ENCODE measurements around the gene TRMT2A.

TRMT2A gene

DNA sequence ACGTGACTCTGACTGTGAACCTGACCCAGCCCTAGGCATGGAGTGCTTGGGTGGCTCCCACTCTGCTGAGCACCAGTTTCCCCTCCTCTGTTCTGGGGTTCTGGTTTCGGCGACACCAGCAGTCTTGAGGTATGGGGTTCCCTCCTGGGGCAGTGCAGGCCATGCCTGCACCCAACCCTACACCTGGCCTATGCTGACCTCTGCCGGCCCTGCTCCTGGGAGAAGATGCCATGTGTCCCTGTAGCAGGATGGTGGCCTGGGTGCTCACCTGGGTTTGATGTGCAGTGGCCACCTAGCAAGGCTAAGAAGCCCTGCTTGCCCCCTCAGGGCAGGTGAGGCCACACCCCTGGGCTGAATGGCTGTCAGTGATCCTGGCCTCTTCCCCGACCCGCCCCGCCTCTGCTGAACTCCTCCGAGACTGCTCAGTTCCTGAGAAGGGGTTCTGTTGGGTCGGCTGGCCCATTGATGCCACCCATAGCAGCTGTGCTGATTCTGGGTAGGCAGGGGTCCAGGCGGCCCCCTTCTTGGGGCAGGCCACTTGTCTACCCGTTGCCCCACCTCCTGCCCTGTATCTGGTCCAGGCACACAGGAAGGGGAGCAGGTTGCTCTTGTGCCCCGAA is 17.0 kb upstream of the TRMT2A start:
- no peak for DNase-seq

GRCh38 chr22:20132686-20133246 is 15.7 kb upstream of the TRMT2A start:
- DNase-seq, result no peak

DNA sequence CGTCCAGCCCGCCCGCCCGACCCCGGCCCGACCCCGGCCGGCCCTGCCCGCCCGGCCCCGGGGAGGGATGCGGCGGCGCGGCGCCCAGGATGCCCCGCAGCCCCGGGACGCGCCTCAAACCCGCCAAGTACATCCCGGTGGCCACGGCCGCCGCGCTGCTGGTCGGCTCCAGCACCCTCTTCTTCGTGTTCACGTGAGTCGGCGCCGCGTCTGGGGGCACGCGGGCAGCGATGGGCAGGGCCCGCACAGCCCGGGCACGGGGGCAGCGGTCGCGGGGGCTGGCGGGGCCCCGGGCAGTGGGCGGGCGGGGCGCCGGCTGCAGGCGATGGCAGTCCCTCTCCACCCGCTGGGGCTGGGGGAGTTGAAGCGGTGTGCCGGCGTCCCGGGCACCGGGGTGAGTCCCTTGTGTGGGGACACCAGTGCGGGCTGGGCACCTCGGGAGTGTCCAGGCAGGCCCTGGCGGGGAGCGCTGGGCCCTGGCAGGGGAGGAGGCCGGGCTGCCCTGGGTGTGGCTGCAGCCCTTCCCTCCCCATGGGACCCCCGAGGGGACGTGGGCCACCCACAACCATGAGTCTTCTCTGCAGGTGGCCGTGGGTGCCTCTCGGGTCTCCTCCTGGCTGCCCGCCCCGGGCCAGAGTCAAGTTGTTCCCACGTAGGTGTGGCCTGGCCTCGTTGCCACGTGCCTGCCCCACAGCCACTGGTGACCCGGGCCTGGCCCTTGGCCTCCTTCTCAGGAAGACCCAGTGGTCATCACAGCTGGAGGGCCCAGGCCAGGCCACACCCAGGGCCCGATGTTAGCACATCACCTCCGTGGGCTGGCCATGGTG is 15.0 kb upstream of the TRMT2A start:
- DNase-seq, result no peak

GRCh38 chr22:20131597-20131858 is 14.5 kb upstream of the TRMT2A start, which contains the start of gene ZDHHC8:
Gene ZDHHC8 (plus strand): TSS chr22:20131804. CDS start chr22:20131948, 144 bp downstream.
- peak in 2 of 4 experiments; percentile 19 to 57 for DNase-seq

DNA sequence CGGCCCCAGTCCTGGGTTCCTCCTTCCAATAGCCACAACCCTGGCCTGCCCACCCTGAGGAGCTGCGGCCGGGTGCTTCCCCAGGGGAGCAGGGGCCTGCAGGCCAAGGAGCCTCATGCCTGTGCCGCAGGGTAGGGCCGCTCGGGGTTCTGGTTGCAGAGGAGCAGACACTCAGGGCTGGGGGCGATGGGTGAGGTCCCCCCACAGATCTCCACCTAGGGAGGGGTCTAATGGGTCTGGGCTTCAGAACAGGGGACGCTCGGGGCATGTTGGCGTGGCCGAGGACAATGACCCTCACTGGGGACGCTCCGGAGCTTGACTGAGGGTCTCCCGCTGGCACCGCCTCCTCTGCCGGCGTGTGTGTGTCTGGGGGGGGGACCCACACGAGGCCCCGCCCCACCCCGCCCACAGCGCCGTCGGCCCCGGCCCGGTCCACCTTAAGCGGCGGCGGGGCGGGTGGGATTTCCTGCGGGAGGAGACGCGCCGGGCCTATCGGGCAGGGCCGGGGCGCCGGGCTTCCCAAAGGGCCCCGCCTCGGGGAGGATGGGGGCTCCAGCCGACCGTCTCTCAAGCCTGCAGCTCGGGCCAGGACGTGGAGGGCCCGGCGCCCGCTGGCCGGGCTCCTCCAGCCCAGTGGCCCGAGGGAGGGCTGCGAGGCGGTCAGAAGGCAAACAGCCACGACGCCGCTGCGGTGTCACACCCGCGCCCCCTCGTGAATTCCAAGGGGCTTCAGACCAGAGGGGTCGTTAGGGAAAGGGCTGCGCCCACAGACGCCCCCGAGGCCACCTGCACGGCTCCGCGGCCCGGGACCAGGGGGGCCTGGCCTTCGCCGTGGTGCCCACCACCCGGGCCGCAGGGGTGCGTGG is 13.9 kb upstream of the TRMT2A start:
- peak; percentile 50 to 76 (median 60) for DNase-seq

GRCh38 chr22:20130319-20130718 is 13.3 kb upstream of the TRMT2A start:
- DNase-seq, result no peak

DNA sequence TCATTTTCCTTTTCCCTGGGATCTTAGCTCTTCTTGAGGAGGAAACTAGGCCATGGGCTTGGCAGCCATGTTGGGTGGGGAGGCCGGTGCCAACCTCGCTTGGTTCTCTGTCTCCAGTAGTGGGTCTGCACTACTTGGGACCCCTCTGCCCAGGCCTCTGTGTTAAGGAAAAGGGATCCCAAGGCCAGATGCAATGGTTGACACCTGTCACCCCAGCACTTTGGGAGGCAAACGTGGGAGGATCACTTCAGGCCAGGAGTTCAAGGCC is 12.7 kb upstream of the TRMT2A start:
- no peak for DNase-seq

- peak in 2 of 4 experiments; percentile 18 to 32 for DNase-seq
These were observed 12.1 kb upstream of the TRMT2A start for GRCh38 chr22:20128902-20129746.

DNA sequence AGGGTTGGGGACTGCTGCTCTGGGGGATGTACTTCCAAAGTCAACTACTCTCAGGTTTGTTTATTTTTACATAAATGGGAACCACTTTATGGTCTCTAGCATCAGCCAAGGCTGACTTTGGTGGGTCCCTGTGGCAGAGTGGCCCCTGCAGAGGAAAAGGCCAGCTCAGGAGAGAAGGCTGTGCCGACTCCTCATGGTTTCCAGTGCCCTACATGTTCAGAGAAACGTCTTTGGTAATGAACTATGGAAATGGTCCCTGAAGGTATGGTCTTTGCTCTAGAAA is 11.5 kb upstream of the TRMT2A start:
- DNase-seq, result no peak

DNA sequence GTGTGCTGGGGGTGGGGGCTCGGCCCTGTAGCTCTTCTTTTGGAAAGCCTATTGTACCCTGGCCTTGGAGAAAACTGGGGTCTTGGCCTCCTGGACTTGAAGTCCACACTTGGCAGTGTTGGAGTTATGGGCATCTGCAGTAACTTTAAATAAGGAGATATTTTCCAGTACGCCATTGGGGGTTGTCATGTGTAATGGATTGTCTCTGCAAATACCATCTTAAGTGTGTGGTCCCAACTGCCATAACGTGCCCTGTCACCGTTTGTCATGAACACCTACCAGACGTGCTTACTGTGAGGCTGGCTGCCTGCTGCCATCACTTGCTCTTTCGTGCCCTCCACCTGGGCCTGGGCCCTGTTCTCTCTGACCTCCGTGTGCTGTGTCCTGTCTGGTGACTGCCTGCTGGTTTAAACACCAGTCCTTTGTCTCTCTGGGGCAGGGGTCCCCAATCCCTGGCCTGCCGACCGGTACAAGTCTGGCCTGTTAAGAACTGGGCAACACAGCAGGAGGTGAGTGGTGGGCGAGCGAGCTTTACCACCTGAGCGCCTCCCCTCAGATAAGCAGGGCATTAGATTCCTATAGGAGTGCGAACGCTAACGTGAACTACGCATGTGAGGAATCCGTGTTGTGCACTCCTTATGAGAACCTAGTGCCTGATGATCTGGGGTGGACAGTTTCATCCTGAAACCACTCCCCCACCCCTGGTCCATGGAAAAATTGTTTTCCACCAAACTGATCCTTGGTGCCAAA is 11.0 kb upstream of the TRMT2A start:
- no peak for DNase-seq

DNA sequence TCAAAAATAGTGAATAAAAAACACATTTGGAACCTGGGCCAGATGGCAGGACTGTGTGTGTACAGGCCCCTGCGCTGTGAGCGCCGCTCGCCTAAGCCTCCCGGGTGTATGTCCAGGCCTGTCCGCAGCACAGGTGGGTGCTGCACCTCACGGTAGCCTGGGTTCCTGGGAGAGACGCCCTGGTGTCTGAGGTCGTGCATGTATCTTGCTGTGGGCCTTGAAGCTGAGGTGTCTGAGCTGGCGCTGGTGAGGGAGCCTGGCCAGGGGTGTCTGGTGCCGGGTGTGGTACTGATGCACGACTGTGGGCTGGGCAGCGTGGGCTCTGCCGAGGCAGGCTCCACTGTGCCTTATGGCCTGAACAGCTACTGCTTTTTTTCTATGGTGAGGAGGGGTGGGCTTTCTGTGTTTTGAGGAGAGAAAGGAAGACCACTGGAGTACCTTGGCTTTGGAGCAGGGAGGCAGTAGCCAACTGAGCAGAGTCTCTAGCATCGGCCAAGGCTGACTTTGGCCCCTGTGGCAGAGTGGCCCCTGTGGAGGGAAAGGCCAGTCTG is 10.4 kb upstream of the TRMT2A start:
- no peak for DNase-seq

DNA sequence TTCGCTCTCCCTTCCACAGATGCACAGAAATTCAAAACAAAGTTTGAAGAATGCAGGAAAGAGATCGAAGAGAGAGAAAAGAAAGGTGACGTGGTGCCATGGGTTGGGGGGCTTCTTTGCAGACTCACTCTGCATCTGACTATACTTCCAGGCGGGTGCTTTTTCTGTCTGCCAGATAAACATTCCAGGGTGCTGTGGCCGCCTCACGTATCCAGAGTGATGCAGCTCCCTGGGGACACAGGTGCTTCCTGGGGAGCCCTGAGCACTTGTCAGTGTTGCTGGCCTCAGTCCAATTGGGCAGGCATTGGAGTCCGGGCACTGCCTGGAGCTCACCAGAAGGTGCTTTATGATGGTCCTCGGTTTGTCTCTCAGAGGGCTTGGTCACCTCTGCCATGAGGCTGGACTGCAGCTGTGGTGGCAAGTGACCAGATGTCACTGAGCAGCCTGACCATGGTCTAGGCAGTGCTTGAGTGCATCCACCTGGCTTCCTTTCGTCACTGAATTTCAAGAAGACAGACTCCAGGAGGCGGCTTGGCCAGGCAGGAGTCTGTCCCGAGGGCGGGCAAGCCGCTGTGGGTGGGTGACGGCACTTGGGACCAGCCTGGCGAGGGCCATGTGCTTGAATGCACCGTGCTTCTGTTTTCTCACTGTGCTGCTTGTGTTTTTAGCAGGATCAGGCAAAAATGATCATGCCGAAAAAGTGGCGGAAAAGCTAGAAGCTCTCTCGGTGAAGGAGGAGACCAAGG is 9.4 kb upstream of the TRMT2A start:
- no peak for DNase-seq

DNA sequence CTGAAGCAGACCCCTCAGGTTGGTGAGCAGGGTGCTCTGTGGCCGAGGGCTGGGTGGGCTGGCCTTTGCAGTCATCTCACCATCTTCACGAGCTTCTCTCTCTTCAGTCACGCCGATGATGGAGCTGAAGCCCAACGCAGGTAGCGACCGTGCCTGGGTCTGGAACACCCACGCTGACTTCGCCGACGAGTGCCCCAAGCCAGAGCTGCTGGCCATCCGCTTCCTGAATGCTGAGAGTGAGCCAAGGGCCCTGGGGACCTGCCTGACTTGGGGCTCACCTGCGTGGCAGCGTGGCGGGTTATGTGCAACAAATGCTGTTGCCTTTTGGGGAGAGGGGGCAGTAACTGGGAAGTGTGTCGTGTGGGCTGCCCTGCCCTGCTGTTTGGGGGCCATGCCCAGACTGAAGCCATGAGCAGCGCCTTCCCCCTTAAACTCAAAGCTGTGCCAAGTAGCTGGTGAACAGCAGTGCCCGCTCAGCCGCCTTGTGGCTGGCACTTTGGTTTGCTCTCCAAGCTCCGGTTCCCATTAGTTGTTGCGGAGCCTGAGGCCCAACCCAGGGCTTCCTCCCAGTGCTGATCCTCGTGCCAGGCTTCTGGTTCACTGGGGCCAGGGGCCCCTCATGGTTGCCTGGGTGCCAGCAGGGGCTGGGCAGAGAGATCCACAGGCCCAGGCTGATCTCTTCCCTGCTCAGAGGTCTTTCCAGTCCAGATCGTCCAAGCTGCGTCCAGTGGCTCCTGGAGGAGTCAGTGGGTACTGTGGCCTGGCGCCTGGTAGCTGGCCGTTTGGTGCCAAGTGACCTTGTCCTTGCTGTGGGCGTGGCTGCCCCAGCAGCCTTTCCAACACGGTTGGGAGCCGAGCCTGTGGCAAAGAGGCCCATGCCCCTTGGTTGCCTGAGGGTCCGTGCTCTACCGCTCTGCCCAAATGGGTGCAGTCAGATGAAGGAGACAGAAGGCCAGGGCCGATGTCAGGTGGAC is 8.5 kb upstream of the TRMT2A start:
- DNase-seq, result no peak

DNA sequence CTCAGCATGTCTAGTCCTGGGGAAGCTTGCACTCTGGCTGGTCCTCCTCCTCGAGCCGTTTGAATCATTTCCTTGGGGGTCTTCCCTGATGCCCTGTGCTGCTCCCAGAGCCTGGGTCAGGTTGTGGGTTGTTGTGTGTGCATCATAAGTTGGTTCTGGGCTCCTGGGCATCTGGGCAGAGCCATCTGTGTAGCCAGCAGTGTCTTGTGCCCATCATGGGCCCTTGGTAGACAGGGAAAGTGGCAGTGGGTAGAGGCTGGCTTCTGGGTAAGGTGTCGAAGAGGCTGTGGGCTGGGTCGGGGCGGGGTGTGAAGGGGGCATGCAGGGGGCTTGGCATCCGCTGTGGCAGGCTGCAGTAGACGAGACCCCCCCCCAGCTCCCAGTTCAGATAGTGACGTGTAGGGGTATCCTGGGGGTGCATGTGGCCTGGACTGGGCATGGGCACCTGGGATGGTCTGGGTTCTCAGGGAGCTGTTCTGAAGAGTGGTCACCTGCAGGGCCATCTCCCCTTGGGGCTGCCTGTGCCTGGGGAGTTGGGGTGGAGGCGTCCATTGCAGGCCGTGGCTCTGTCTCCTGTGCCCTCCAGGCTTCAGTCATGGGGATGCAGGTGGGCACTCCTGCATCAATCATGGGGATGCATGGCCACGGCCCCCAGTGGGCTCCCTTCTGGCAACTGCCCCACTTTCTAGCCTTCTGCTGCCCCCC is 7.2 kb upstream of the TRMT2A start:
- no peak for DNase-seq

GRCh38 chr22:20123366-20124082 is 6.5 kb upstream of the TRMT2A start:
- no peak for DNase-seq

- no peak for DNase-seq
These were observed 4.9 kb upstream of the TRMT2A start for GRCh38 chr22:20121856-20122415.

DNA sequence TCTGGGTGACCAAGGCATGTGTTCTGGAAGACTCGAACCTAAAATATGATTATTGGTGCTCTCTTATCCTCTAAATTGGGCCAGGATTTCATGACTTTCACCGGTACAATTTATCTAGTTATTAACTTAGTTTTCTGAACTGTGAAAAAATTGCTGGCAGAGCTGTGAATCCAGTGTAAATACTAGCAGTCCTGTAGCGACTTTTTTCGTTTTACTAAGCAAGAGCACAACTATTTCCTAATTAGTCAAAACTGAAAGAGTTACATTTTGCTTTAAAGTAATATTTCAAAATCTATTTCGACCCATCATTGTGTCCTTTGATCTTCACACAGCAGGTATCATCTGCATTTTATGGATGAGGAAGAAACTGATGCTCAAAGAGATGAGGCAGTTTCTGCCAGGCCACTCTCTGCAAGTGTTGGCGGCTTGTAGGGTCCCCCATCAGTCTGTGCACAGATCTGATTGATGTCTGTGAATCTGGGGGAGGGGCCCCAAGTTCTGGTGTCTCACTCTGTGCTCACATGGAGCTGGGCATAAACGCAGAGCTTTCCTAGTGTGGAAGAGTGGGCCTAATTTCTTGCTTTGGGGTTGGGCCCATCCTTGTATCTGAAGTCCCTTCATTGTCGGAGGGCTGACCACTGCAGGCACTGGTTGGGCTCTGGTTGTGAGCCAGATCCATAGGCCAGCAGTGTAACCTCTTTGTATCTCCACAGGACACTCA is 1.4 kb upstream of the TRMT2A start:
- DNase-seq, result no peak
